GM18870 (cell line): Measurements from ENCODE around the gene SLC29A3.

Experiments
- ATAC-seq: cut with Tn5 transposase; IDR thresholded peaks from one replicate; pipeline ENCODE4 v1.9.1; 2021; ENCODE audit warnings: moderate library complexity; ENCODE audit not compliant: unreplicated experiment

Gene SLC29A3

GRCh38 chr10:71319800-71320392 is 837 bp downstream of the SLC29A3 start:
- ATAC-seq: no peak

DNA sequence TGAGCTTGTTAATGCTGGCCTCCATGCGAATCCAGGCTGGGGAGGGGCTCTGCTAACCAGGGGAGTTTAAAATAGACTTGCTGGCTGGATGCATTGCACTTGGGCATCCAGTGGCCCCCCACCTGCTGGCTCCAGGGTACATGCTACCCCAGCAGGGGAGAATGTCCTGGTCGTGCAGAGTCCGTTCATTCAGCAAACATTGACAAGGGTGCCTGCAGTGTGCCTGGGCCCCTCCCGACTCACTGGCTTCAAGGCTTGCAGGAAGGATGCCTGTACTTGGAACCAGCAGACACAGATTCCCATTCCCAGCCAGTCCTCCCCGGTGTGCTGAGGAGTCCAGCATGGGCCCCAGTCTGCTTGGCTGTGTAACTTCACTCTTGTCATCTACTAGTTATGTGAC is 1.5 kb downstream of the SLC29A3 start:
- ATAC-seq: no peak

DNA sequence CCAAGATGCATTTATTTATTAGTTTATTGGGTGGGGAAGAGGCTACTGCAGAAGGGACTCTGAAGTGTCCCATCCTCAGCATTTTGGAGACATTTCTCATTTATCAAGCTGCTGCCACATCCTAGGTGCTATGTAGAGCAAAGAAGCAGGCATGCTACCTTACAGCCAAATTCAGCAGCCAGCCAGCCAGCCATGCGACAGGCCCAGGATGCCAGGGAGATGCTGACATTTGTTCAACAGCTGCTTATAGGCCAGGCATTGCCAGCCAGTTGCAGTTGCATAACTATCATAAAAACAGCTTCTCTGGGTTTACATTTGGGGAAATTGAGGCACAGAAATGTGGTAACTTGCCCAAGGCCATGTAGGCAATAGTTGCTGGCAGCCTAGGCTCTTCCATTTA is 2.3 kb downstream of the SLC29A3 start:
- ATAC-seq: no peak

- ATAC-seq: no peak
Observed at GRCh38 chr10:71323407-71323806, 4.3 kb downstream of the SLC29A3 start.

- ATAC-seq: no peak
Observed at GRCh38 chr10:71324743-71325142, 5.7 kb downstream of the SLC29A3 start.

- no peak for ATAC-seq
Observed at GRCh38 chr10:71325267-71325666, 6.2 kb downstream of the SLC29A3 start.

DNA sequence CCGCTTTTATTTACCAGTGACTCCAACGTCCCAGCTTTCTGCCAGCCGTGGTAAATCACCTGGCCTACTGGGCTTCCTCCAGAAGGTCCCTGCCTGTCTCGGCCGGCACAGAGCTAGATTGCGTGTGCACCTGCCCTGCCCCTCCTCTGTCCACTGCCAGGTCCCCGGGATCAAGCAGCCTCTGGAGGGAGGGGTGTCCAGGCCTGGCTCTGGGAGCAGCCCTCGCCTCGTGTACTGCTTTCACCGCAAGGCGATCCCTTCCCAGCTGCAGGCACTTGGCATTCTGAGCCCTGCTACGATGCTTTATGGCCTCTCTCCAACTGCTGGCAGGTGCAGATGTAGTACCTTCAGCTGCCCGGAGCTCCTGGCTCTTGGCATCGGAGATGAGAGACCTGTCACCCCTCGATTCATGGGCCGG is 7.4 kb downstream of the SLC29A3 start:
- no peak for ATAC-seq

DNA sequence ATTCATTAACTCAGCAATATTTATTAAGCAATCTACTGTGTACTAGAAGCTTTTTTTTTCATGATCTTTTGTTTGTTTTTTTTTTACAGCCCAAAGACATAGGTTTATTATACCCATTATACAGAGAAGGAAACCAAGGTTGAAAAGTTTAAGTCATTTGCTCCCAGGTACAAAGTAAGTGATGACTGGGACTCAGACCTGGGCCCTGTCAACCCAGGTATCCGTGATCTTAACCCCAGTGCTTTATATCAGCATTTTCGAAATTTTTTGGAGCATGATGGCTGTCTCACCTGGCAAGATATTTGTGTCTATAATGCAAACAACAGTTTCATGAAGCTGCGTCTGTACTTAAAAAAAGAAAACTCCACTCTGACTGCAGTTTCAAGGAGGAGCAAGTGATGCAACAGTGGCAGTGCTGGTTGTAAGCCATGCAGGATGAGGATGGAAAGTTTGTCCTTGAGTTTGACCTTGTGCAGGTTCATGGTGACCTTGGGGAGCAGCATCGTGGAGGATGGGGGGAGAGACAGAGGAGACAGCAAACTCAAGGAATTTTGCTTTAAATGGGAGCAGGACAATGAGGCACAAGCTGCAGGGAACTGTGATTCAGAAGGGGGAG is 11.8 kb downstream of the SLC29A3 start:
- ATAC-seq: no peak

DNA sequence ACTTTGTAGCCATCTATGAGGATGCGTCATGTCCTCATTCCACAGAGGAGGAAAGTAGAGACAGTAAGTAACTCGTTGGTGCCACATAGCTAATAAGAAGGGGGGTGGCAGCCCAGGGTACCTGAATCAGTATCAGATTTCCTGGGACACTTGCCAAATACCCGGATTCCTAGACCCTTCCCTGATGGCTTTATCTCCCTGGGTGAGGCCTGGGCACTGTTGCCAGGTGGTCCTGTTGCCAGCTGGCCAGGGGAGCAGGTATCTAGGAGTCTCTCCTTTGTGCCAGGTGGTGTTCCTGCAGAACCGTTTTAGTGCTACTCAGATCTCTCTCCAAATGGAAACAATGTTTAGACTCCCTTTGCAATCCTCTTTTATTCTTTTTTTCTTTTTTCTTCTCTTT is 12.7 kb downstream of the SLC29A3 start:
- no peak for ATAC-seq

DNA sequence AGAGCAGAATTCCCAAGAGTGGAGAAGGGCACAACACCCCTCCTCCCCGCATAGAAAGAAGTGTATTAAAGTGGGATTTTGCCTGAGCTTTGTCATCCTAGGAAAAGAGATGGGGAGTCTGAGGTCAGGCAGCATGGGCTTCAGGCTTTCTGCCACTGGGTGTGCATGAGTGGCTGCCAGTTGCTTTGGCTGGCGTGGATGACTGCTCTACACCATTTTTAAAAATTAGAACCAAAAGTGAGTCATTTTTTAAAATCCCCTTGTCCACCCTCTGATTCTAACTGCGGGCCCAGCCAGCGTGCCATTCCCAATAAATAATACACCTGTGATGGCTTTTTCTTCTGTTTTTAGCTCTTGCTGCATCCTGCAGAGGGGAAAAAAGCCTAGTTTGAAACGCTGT is 13.4 kb downstream of the SLC29A3 start:
- ATAC-seq: no peak

DNA sequence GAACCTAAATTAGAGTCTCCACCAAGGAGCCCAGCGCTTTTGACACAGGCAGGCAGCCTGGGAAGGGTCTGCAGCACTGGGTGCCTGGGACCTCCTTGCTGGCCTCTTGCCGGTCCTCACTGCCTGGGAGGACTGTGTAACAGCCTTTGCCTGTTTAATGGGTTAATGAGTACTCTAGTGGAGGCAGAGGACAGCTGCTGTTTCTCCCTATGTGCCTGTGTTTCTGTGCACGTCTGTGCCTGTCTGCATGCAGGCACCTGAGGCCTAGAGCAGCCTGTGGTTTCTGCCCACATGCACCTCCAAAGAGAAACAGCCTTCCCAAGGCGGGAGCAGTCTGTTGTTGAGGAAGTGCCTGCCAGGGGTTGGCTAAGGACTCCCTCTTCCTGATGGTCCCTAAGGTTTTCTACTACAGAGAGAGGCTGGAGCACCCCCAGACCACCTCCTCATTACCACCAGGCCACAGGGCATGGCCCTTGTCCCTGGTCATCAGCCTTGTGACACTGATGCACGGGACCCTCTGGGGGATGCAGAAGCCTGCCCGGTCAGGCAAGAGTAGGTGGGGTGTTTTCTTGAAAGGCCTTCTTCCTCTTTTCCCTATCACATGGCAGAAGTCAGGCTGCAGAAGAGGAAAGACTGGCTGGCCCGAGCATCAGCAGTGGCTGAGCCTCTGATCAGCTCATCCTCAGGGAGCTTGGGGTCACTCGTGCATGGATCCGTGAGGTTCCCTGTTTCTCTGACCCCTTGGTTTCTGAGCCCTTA is 14.2 kb downstream of the SLC29A3 start:
- ATAC-seq: no peak

GRCh38 chr10:71334221-71334791 is 15.2 kb downstream of the SLC29A3 start:
- ATAC-seq: no peak

- no peak for ATAC-seq
Observed at GRCh38 chr10:71335173-71335708, 16.2 kb downstream of the SLC29A3 start.

DNA sequence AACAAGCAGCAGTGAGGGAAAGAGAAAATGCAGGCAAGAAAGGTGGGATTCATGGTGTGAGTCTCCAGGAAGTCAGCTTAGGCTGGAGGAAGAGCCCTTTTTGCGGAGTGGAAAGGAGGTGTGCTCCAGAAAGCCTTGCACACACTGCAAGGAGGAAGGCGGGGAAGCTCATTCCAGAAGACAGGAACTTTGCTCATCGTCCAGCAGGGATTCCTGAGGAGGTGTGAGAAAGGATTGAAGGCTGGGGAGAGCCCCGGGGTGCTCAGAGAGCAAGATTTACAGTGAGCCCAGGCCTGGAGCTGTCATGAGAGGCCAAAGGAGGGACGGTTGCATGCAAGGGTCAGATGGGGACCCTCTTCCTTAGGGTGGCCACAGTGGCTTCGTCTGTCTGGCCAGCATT is 17.6 kb downstream of the SLC29A3 start:
- no peak for ATAC-seq

DNA sequence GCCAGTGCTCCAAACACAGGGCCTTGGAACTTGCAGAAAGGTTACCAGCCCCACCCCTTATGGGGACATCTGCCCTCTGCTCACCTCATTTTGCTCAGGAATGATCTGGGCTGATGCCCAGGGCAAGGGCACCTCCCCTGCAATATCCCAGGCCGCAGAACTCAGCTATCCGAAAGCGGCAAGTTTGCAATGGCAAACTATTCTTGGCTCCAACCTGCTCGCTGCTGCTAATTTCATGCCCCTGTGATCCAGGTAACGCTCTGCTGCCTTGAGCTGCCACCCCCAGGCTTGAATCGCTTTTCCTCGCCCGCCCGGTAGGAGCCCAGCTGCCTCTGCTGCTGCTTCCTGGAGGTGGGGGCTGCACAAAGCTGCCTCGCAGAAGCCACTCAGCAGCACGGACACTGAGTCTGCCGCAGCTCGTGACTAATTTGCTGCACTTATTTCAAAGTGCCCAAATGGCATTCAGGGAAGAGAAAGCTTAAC is 18.2 kb downstream of the SLC29A3 start:
- ATAC-seq: no peak

DNA sequence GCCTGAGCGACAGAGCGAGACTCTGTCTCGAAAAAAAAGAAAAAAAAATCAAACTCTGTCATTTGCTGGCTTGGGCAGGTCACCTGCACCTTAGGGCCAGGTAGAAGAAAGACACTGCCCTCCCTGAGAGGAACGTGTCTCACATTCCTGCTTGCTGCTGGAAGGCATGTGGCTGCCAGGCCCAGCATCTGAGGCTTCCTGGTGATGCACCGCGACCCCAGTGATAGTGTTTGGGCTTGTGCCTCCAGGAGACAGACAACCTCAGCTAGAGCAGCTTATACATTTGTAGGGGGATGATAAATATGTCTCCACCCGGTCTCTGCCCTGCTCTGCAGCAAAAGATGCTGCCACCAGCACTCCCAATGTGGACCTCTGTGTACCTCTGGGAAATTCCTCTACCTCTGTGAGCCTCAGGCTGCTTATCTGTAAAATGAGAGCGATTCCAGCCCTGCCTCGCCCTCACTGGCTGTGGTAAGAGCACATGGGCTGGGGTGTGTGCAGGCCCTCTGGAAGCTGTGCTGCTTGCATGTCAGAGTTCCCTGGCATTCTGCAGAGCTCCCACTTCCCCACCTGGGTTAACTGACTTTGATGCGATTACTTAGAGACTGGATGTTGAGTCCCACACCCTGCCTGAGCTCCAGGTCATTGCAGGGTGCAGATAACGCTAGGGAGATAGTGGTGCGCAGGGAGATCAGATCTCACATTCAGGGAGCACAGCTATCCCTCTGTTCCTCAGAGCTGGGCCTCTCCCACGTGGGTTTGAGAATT is 19.9 kb downstream of the SLC29A3 start:
- no peak for ATAC-seq

DNA sequence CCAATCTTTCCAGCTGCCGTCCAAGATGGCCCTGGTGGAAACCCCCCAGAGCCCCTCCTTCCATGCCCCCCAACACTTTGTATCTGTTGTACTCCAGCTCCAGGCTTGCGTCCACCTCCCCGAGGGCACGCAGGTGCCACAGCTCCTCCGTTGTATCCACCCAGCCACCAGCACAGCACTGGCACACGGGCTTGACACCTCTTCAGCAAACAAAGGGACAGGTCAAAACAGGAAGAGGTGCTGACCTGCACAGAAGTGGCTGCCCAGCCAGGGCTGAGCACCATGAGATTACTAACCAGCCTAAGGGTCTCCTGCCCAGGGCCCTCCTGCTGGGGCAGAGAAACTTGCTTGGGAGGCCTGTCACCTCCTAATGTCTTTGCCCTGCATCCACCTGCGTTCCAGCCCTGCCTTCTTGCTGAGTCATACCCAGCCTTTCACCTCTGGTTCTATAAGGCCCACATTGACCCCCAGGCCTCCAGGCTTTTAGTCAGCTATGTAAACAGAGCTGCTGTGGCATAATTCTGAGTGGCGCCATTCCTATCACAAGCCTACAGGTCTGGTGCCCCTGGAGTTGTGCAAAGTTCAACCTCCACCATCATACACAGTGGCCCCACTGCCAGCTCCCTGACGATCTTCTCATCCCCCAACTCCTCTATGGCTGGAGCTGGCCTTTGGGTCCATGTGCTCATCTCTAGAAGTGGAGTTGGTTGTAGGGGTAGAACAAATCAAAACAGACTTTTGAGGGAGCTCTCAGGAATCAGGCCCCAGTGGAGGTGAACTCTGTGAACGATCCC is 20.9 kb downstream of the SLC29A3 start:
- ATAC-seq: no peak

DNA sequence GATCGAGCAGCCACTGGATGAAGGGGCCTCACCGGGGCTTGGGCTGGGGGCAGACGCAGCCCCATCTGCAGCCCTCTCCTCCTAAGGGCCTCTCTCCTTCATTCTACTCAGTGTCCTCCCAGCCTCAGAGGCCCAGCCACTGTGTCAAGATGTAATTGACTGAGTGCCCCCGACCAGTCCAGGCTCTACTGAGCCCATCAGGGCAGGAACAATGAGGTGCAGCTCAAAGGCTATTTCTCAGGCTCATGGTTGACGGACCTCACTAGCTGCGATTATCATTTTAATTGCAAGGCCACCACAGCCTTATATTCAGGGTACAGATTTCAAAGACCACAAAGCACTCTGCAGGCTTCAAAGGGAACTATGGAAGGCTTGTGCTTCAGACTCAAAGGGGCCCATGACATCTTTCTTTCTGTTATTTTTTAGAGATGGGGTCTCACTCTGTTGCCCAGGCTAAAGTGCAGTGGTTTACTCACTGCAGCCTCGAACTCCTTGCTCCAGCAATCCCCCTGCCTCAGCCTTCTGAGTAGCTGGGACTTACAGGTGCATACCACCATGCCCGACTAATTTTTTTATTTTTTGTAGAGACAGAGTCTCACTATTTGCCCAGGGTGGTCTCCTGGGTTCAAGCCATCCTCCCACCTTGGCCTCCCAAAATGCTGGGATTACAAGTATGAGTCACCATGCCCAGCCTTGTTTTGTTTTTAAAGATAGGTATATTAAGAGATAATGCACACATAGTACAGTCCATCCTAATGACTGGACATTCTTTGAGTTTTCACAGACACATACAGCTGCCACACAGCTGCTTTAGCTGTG is 23.7 kb downstream of the SLC29A3 start:
- no peak for ATAC-seq

- ATAC-seq: no peak
Observed at GRCh38 chr10:71343392-71343773, 24.3 kb downstream of the SLC29A3 start.
